COLO668 (cell line): ENCODE measurements around the gene ZDHHC14.

Experiments
- DNase-seq: peaks from one replicate; lab custom pipeline; 2025; ENCODE audit not compliant: unreplicated experiment; lab: John Stamatoyannopoulos, UW

ZDHHC14 gene

GRCh38 chr6:157488058-157488457 is 107.1 kb downstream of the ZDHHC14 start:
- no peak for DNase-seq

DNA sequence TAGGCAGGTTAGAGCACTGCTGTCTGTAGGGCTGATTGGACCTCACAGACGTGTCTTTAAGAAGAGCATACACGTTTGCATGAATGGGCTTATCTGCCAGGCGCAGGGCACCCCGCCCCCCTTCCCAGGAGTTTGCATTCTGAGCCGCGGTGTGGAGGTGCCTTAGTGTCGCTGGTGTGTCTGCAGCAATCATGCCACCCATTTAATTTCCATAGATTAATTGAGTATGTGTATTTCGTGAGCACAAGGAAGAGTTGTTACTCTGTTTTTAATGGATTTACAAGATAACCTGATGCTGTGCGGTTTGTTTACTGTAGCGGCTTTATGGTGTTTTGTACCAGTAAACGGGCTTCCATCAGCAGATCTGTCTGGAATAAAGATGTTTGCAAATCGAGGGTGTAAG is 107.7 kb downstream of the ZDHHC14 start:
- no peak for DNase-seq

- DNase-seq = no peak
These were observed 109.8 kb downstream of the ZDHHC14 start for GRCh38 chr6:157490611-157491269.

DNA sequence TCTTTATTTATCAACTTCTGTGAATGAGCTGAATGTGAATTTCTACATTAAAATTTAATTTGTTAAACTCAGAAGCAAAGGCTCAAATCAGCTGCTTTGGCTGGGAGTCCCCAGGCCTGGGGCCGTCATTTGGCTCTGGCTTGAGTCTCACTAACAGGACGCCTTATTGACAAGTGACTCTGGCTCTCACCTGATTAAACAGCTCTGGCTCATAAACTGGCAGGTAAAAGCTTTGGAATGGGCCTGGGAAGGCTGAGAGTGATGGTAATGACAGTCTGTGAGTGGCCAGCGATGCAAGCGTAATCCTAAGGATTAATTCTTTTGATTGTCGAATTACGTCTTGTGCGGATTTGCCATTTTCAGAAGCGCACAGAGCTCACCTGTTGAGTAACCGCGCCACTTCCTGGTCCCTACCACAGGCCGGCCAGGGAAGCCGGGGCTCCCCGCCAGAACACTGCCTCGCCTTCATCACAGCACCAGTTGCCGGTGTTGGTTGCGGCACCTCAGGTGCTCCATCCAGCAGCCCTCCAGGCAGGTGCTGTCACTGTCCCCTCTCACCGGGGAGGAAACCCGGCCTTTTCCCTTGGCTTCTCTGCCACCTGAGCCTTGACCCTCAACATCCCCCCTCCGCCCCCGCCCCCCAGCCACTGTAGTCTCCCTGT is 110.7 kb downstream of the ZDHHC14 start:
- no peak for DNase-seq

- no peak for DNase-seq
These were observed 111.3 kb downstream of the ZDHHC14 start for GRCh38 chr6:157492249-157492648.

- no peak for DNase-seq
These were observed 111.8 kb downstream of the ZDHHC14 start for GRCh38 chr6:157492741-157493140.

DNA sequence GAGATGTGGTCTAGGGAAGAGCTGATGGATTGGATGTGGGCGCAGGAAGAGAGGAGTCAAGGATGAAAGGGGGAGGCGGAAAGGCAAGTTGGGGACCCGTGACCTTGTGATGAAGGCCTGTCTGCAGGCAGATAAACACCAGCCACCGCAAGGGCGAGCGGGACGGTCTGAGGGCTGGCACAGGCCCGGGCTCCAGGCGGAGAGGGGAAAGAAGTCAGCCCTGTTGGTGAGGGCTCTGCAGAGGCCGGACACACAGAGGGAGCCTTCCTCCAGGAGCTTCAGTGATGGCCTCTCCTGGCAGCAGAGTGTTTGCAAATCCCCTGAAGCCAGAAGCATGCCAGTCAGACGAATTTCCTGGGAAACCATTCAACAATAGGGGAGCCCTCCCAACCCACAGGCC is 112.2 kb downstream of the ZDHHC14 start:
- no peak for DNase-seq

- no peak for DNase-seq
These were observed 112.6 kb downstream of the ZDHHC14 start for GRCh38 chr6:157493576-157493975.

GRCh38 chr6:157494132-157494710 is 113.2 kb downstream of the ZDHHC14 start:
- no peak for DNase-seq

- DNase-seq = no peak
These were observed 115.6 kb downstream of the ZDHHC14 start for GRCh38 chr6:157496534-157497095.

- DNase-seq = no peak
These were observed 116.6 kb downstream of the ZDHHC14 start for GRCh38 chr6:157497579-157497978.

DNA sequence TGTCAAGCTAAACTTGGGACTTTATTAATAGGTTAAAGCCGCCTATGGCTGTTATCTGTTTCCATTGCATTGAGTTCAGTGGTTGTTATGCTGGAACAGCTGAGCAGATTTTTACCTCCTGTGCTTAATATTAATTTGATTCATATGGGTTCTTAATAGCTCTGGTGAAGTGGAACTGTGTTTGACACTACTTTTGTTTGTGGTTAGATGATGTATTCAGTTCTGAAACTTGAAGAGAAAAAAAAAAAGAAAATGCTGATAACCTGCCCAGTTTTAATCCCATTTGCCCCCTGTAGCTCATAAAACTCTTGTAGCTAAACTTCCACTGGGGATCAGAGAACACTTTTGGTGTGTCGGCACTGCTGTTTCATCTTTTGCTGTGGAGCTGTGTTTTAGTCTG is 117.8 kb downstream of the ZDHHC14 start:
- no peak for DNase-seq

GRCh38 chr6:157500022-157500421 is 119.0 kb downstream of the ZDHHC14 start:
- no peak for DNase-seq

- no peak for DNase-seq
These were observed 122.2 kb downstream of the ZDHHC14 start for GRCh38 chr6:157503018-157503747.

DNA sequence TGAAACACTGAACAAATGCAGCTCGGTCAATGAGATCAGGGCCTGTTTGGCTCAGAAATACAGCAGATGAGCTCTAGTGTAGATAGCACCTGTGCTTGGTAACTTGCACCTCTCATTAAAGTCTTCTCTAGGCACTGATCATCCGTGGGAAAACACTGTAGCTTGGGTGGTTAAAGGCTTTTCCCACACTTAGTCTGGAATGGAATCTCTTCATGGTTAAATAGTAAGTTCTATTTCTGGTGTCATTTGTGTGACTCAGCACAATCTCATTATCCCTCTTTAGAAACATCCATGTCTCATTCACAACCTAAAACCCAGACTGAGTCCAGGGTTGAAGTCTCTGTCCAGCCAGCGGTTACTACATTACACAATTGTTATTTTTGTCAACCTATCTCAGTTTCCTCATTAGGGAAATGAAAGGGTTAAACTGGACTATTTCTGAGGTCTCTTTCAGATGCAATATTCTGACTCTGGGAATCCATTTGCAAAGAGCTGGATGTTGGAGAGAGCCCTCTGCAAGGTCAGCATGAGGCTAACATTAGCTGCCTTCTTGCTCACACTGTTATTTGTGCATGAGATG is 125.0 kb downstream of the ZDHHC14 start:
- DNase-seq = no peak

GRCh38 chr6:157510323-157511188 is 129.6 kb downstream of the ZDHHC14 start:
- no peak for DNase-seq

- DNase-seq = no peak
These were observed 130.8 kb downstream of the ZDHHC14 start for GRCh38 chr6:157511682-157512381.

- DNase-seq = no peak
These were observed 131.3 kb downstream of the ZDHHC14 start for GRCh38 chr6:157512382-157512682.

- DNase-seq = peak; percentile 7
These were observed 132.1 kb downstream of the ZDHHC14 start for GRCh38 chr6:157513004-157513603.
